Measurements from ENCODE around the gene SIPA1L2.

DNA sequence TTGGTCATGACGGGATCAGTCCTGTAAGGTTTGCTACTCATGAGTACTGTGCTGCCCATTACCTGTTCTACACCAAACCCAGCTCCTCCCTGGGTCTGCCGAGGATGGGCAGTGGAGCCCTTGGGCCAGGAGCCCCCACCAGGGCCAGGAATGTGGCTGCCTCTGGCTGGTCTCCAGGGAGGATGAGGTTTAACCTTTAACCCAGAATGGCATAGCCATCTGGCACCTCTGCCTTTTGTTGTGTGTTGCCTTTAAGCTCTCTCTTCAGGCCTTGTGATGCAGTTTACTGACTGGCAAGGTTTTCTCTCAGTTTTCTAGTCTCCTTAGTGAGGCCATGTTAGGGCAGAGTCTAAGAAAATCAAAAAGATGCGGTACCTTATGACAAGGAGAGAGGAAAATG, 38.6 kb downstream of the SIPA1L2 start:
- TF ChIP-seq GATA3 (IDR thresholded peaks at IDR 0.05; ENCODE audit: low read depth, low read length) (no peak), GATA2 (IDR thresholded peaks at IDR 0.05; ENCODE audit: low read depth, low read length) (no peak)

Data from SH-SY5Y (cell line).